ENCODE results near the gene SMNDC1.

DNA sequence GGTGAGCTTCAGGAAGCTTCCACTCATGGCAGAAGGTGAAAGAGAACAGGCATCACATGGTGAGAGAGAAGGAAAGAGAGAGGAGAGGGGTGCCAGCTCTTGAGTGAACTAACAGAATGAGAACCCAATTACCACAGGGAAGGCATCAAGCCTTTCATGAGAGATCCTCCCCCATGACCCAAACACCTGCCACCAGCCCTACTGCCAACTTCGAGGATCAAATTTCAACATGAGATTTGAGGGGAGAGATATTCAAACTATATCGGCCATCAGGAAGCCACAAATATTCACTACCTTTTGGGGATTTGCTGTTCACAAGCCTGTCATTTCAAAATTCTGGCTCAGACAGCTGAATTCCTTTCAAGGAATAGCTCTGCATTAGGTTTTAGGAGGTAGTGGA is 39.9 kb upstream of the SMNDC1 start:
- TF ChIP-seq POLR2A (IDR thresholded peaks at IDR 0.05) = no peak
- TF ChIP-seq CTCF (IDR thresholded peaks at IDR 0.05) = no peak
- TF ChIP-seq POLR2AphosphoS5 (IDR thresholded peaks at IDR 0.05) = no peak
